Natural killer cell (primary cell): Measurements from ENCODE around the gene MTR. TPM values are rescaled to one million over a fixed set of nuclear protein-coding genes. Genes with fewer than 3 reads are reported as not detected.
"Not testable (repeated sequence)": the region's sequence is repeated elsewhere in the genome, so short reads cannot be mapped to it uniquely, and the experiment has no call there.

Source experiments
- ATAC-seq, 3 donors: fragments of 150-1000 bp in 2 of 3; fragments of 200-7000 bp in 1 of 3; cut with Tn5 transposase; 1 replicate in 1 of 3; 2 replicates in 2 of 3; pipeline ENCODE4 v1.10.0; 2021; ENCODE audit warnings: mild to moderate bottlenecking in 2 of 3, moderate library complexity in 2 of 3
- DNase-seq, 2 donors: peaks; one replicate each; pipeline versions ENCODE4 v3.0.0 to v3.0.0-alpha.2; 2013 to 2021; ENCODE audit warnings: mixed read lengths in 1 of 2
- H3K27ac ChIP-seq: one replicate; pipeline ENCODE4 v1.5.1; 2013; ENCODE audit warnings: mild to moderate bottlenecking, low read length
- H3K27me3 ChIP-seq: one replicate; pipeline ENCODE4 v1.6.1; 2013; ENCODE audit warnings: low read length; ENCODE audit not compliant: control insufficient read depth, insufficient read depth
- H3K36me3 ChIP-seq: one replicate; pipeline ENCODE4 v1.6.1; 2013; ENCODE audit warnings: low read length; ENCODE audit not compliant: control insufficient read depth, insufficient read depth
- H3K4me1 ChIP-seq: one replicate; pipeline ENCODE4 v1.6.1; 2013; ENCODE audit warnings: low read length; ENCODE audit not compliant: control insufficient read depth, insufficient read depth
- H3K4me3 ChIP-seq: one replicate; pipeline ENCODE4 v1.5.1; 2013; ENCODE audit warnings: low read length
- H3K9me3 ChIP-seq: one replicate; pipeline ENCODE4 v1.6.1; 2013; ENCODE audit warnings: low read length; ENCODE audit not compliant: control insufficient read depth, insufficient read depth
- H3K27ac Mint-ChIP-seq, 2 donors: one replicate each; pipeline ENCODE4 v1.8.0; 2022; ENCODE audit warnings: mild to moderate bottlenecking in 2 of 2, mixed read lengths in 2 of 2, moderate library complexity in 1 of 2
- H3K27me3 Mint-ChIP-seq, 2 donors: one replicate each; pipeline ENCODE4 v1.8.0; 2022; ENCODE audit warnings: low read depth in 2 of 2, mixed read lengths in 2 of 2
- H3K36me3 Mint-ChIP-seq: one replicate; pipeline ENCODE4 v1.8.0; 2022; ENCODE audit warnings: mixed read lengths
- H3K4me1 Mint-ChIP-seq, 2 donors: one replicate each; pipeline ENCODE4 v1.8.0; 2022; ENCODE audit warnings: mixed read lengths in 2 of 2
- H3K4me3 Mint-ChIP-seq: one replicate; pipeline ENCODE4 v1.8.0; 2022; ENCODE audit warnings: mild to moderate bottlenecking, moderate library complexity, mixed read lengths
- H3K9me3 Mint-ChIP-seq, 2 donors: one replicate each; pipeline ENCODE4 v1.8.0; 2022; ENCODE audit warnings: mixed read lengths in 2 of 2
- WGBS: methylation state at CpG from one replicate; pipeline ENCODE4 v1.1.7; 2013; ENCODE audit warnings: missing lambda C conversion rate; ENCODE audit not compliant: insufficient coverage; 5-methylcytosine and 5-hydroxymethylcytosine counted together
- intact Hi-C: fragments of 100-400 bp; cut with micrococcal nuclease; formaldehyde crosslinking; loops from one replicate; pipeline ENCODE4 v1.14.2; 2022
- total RNA-seq, 4 donors: library from RNA; stranded (reverse); fragments of 120-200 nt in 1 of 4; gene quantifications; one replicate each; pipeline versions ENCODE4 v1.2.3 to v1.2.4, GENCODE V29; 2013 to 2022
- TF ChIP-seq, protein P1 (sequence below): fragments of 200-600 bp; IDR thresholded peaks from one replicate; pipeline ENCODE4 v1.8.0; 2022; ENCODE audit warnings: antibody characterized with exemption

MTR gene
- total RNA-seq, 3 donors from 2014 or later (not counting 1 experiment from before 2014, with no cell fraction given) = 28.4 to 41.1 (median 38.4) TPM

DNA sequence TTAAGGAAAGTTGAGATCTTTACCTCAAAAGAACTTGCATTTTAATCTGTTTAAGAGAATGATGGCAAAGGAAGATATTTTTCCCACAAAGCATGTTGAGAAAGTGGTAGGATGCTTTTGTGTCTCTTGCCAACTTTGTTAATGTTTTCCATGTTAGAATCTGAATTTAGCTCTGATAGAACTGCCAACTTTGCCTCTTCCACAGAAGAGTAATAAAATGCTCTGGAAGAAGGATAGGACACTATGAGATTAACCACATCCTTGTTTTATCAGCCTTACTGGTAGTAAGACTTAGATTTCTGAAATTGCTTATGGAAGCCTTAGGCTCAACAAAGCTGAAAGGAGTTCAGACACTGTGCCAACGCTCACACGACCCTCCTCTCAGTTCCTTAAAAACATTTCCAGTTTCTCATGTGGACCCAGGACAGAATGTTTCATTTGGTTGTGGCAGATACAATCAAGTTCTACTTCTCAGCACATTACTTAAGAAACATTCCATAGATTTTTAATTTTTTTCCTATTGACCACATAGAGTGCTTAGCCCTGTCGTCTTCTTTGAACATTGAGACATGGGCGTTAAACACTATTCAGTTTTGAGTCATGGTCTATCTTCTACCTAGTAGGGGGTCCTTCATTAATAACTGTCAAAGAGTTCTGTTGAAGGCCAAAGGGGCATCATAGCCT is 59.0 kb downstream of the MTR start:
- Mint-ChIP-seq H3K27ac (no peak overlapping the region), H3K4me3 (no peak overlapping the region), H3K4me1 (peaks cover 6% of the 10 kb centered on the region in 2 donors), H3K36me3 (peaks cover 39% of the 10 kb centered on the region), H3K9me3 (no peaks in the 10 kb centered on the region), H3K27me3 (no peaks in the 10 kb centered on the region)
- intact Hi-C loops = no loop called here
- Histone ChIP-seq H3K27ac (no peak overlapping the region), H3K9me3 (no peaks in the 10 kb centered on the region), H3K4me1 (no peaks in the 10 kb centered on the region), H3K27me3 (no peaks in the 10 kb centered on the region), H3K4me3 (no peak overlapping the region), H3K36me3 (peaks cover 62% of the 10 kb centered on the region)
- ATAC-seq (no peak), DNase-seq (no peak)
- TF ChIP-seq, protein P1, sequence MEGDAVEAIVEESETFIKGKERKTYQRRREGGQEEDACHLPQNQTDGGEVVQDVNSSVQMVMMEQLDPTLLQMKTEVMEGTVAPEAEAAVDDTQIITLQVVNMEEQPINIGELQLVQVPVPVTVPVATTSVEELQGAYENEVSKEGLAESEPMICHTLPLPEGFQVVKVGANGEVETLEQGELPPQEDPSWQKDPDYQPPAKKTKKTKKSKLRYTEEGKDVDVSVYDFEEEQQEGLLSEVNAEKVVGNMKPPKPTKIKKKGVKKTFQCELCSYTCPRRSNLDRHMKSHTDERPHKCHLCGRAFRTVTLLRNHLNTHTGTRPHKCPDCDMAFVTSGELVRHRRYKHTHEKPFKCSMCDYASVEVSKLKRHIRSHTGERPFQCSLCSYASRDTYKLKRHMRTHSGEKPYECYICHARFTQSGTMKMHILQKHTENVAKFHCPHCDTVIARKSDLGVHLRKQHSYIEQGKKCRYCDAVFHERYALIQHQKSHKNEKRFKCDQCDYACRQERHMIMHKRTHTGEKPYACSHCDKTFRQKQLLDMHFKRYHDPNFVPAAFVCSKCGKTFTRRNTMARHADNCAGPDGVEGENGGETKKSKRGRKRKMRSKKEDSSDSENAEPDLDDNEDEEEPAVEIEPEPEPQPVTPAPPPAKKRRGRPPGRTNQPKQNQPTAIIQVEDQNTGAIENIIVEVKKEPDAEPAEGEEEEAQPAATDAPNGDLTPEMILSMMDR = no peak
- WGBS = 85% methylated on average over 4 of the region's 4 CpGs

DNA sequence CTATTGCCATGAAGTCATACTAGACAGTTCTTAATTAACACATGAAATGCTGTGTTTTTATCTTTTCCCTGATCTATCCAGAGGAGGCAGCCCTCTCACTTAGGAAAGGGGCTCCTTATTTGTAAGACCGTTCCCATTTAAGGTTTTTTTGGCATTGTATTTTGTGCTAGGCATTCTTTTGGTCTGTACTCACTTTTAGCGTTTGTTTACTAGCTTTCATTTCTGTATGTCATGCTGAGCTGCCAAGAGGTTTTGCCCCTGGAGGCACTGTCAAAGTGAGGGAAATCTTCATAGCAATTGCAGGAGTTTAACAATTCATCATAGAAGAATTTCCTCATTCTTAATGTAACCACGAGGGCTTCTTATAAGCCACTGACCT is 59.5 kb downstream of the MTR start:
- Histone ChIP-seq H3K4me3 (no peak overlapping the region), H3K27ac (no peak overlapping the region), H3K36me3 (peaks cover 64% of the 10 kb centered on the region), H3K4me1 (no peaks in the 10 kb centered on the region), H3K27me3 (no peaks in the 10 kb centered on the region), H3K9me3 (no peaks in the 10 kb centered on the region)
- no peaks in the 10 kb centered on the region for H3K27me3 Mint-ChIP-seq
- intact Hi-C loops = no loop called here
- DNase-seq (no peak), ATAC-seq (no peak)
- WGBS = 94% methylated on average over 3 of the region's 3 CpGs
- H3K27ac Mint-ChIP-seq = no peak overlapping the region
- TF ChIP-seq, protein P1 = no peak
- peaks cover 39% of the 10 kb centered on the region for H3K36me3 Mint-ChIP-seq
- peaks cover under 1 to 6% of the 10 kb centered on the region in 2 donors for H3K4me1 Mint-ChIP-seq
- H3K9me3 Mint-ChIP-seq = no peaks in the 10 kb centered on the region
- no peak overlapping the region for H3K4me3 Mint-ChIP-seq

DNA sequence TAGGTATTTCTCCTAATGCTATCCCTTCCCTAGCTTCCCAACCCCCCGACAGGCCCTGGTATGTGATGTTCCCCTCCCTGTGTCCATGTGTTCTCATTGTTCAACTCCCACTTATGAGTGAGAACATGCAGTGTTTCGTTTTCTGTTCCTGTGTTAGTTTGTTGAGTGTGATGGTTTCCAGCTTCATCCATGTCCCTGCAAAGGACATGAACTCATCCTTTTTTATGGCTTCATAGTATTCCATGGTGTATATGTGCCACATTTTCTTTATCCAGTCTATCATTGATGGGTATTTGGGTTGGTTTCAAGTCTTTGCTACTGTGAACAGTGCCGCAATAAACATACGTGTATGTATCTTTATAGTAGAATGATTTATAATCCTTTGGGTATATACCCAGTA is 61.6 kb downstream of the MTR start:
- H3K4me1 ChIP-seq, H3K27me3 Mint-ChIP-seq, H3K4me3 ChIP-seq, H3K9me3 Mint-ChIP-seq, H3K27ac ChIP-seq, H3K27ac Mint-ChIP-seq, ATAC-seq, intact Hi-C loops, H3K9me3 ChIP-seq, DNase-seq, H3K4me3 Mint-ChIP-seq, H3K27me3 ChIP-seq: not testable (repeated sequence)
- H3K36me3 ChIP-seq = peaks cover 62% of the 10 kb centered on the region
- peaks cover 33% of the 10 kb centered on the region for H3K36me3 Mint-ChIP-seq
- 94% methylated on average over 3 of the region's 4 CpGs for WGBS
- peaks cover 3 to 12% of the 10 kb centered on the region in 2 donors for H3K4me1 Mint-ChIP-seq

GRCh38 chr1:236858165-236858564 is 63.1 kb downstream of the MTR start:
- intact Hi-C loops = no loop called here
- no peaks in the 10 kb centered on the region for H3K4me1 ChIP-seq
- H3K36me3 ChIP-seq = peaks cover 57% of the 10 kb centered on the region
- Mint-ChIP-seq H3K4me1 (peaks cover 8 to 17% of the 10 kb centered on the region in 2 donors), H3K27ac (no peak overlapping the region), H3K36me3 (peaks cover 33% of the 10 kb centered on the region), H3K27me3 (no peaks in the 10 kb centered on the region), H3K4me3 (no peak overlapping the region), H3K9me3 (no peaks in the 10 kb centered on the region)
- no peaks in the 10 kb centered on the region for H3K9me3 ChIP-seq
- DNase-seq (no peak), ATAC-seq (no peak)
- no peaks in the 10 kb centered on the region for H3K27me3 ChIP-seq
- 93% methylated on average over 6 of the region's 7 CpGs for WGBS
- no peak overlapping the region for H3K27ac ChIP-seq
- TF ChIP-seq, protein P1 = no peak
- H3K4me3 ChIP-seq = no peak overlapping the region
